Activated naive CD4-positive, alpha-beta T cell treated with anti-CD3 and anti-CD28 coated beads, Interleukin-2, amount 50 U/mL, for 72 hours (primary cell): ENCODE data around the gene ZNF300. TPM values are rescaled to one million over a fixed set of nuclear protein-coding genes. Genes with fewer than 3 reads are reported as not detected.
"Not testable (repeated sequence)": the region's sequence is repeated elsewhere in the genome, so short reads cannot be mapped to it uniquely, and the experiment has no call there.

Experiments used
- ATAC-seq, 2 donors: fragments of 150-1000 bp; cut with Tn5 transposase; 2 replicates each; pipeline ENCODE4 v1.10.0; 2021; ENCODE audit warnings: mild to moderate bottlenecking in 2 of 2, moderate library complexity in 2 of 2
- DNase-seq, 2 donors: peaks; one replicate each; pipeline ENCODE4 v3.0.0; 2021 to 2022; ENCODE audit warnings: low spot score in 2 of 2
- H3K27ac Mint-ChIP-seq, 2 donors: one replicate each; pipeline ENCODE4 v1.8.0; 2022; ENCODE audit warnings: mild to moderate bottlenecking in 2 of 2, mixed read lengths in 2 of 2
- H3K36me3 Mint-ChIP-seq, 2 donors: one replicate each; pipeline ENCODE4 v1.8.0; 2022; ENCODE audit warnings: mixed read lengths in 2 of 2
- H3K9me3 Mint-ChIP-seq, 2 donors: one replicate each; pipeline ENCODE4 v1.8.0; 2022; ENCODE audit warnings: mixed read lengths in 2 of 2
- total RNA-seq, 2 donors: library from RNA; stranded (reverse); gene quantifications; one replicate each; pipeline ENCODE4 v1.2.3, GENCODE V29; 2022

Gene ZNF300
- 1 to 10 TPM; 1.6 to 2.2 TPM for total RNA-seq

GRCh38 chr5:150904479-150905311 is at the start of gene ZNF300:
Gene ZNF300, minus strand, starts transcription at chr5:150904980. Its CDS starts 1,825 bp downstream, at chr5:150903155.
- peaks cover 47 to 62% of the 10 kb centered on the region in 2 donors for H3K36me3 Mint-ChIP-seq
- peak within 1 kb of the TSS; percentile 90 to 91 for H3K27ac Mint-ChIP-seq
- H3K9me3 Mint-ChIP-seq = peaks cover 37 to 61% of the 10 kb centered on the region in 2 donors
- DNase-seq = peak; percentile 55 to 61
- peak; percentile 93 to 94 for ATAC-seq

- no peak for DNase-seq
- peaks cover 40 to 64% of the 10 kb centered on the region in 2 donors for H3K9me3 Mint-ChIP-seq
Measured at GRCh38 chr5:150948539-150948938, 43.8 kb upstream of the ZNF300 start.

DNA sequence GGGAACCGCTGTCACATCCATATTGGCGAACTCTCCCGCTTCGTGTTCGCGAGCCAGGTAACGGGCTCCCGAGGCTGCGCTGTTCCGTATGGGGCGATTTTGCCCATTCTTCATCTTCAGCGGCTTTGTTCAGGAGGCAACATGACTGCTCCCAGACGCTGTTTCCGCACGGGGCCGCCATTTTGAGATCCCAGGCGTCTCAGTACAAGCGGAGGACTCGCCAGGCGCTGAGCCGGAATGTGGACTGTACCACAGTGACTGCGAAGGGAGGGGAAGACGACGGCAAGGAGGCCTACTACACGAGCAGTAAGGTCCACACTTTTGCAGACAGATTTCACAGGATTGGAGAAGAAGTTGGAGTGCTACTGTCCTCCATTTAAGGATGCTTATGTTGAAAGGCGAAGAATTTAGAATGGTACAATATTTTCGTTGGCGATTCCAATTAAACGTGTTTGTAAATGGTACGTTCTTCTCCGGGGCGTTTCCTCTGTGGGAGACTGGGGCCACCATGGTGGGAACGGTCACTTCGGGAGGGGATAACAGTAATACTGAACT is 41.6 kb upstream of the ZNF300 start:
- H3K27ac Mint-ChIP-seq = no peak overlapping the region
- peaks cover 45 to 63% of the 10 kb centered on the region in 2 donors for H3K9me3 Mint-ChIP-seq
- DNase-seq (no peak), ATAC-seq (no peak)
- peaks cover 53 to 64% of the 10 kb centered on the region in 2 donors for H3K36me3 Mint-ChIP-seq

More at GRCh38 chr5:150948539-150948938, 43.8 kb upstream of the ZNF300 start:
- no peak overlapping the region for H3K27ac Mint-ChIP-seq
- no peak for ATAC-seq
- peaks cover 48 to 79% of the 10 kb centered on the region in 2 donors for H3K36me3 Mint-ChIP-seq

GRCh38 chr5:150945947-150946346 is 41.2 kb upstream of the ZNF300 start:
- peaks cover 50 to 59% of the 10 kb centered on the region in 2 donors for H3K36me3 Mint-ChIP-seq
- H3K9me3 Mint-ChIP-seq = peaks cover 45 to 58% of the 10 kb centered on the region in 2 donors
- ATAC-seq = no peak
- no peak overlapping the region for H3K27ac Mint-ChIP-seq
- no peak for DNase-seq

- peaks cover 45 to 54% of the 10 kb centered on the region in 2 donors for H3K36me3 Mint-ChIP-seq
- ATAC-seq (no peak), DNase-seq (no peak)
- peaks cover 45 to 54% of the 10 kb centered on the region in 2 donors for H3K9me3 Mint-ChIP-seq
- H3K27ac Mint-ChIP-seq = no peak overlapping the region
Measured at GRCh38 chr5:150945486-150945885, 40.7 kb upstream of the ZNF300 start.

- Mint-ChIP-seq H3K36me3 (peaks cover 66 to 77% of the 10 kb centered on the region in 2 donors), H3K27ac (no peak overlapping the region), H3K9me3 (peaks cover 48 to 62% of the 10 kb centered on the region in 2 donors)
- ATAC-seq (no peak), DNase-seq (no peak)
Measured at GRCh38 chr5:150931368-150931965, 26.7 kb upstream of the ZNF300 start.

GRCh38 chr5:150918613-150919012 is 13.8 kb upstream of the ZNF300 start:
- peaks cover 30 to 42% of the 10 kb centered on the region in 2 donors for H3K9me3 Mint-ChIP-seq
- H3K27ac Mint-ChIP-seq = no peak overlapping the region

DNA sequence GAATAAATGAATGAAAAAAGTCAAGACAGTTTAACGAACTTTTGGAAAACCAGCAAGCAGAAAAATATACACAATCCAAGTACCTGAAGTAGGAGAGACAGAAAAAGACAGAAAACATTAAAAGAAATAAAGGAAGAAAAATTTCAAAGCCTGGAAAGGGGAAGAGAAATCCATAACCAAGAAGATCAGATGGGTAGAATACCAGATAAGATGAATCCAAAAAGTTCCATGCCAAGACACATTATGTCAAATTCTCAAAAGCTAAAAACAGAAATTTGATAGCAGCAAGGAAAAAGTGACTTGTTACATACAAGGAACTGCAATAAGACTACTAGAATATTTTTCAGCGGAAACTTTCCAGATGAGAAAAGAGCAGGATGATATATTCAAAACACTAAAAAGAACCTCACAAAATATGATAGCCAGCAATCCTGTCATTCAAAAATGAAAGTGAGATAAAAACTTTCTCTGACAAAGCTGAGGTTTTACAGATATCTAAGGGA is 7.6 kb upstream of the ZNF300 start:
- H3K36me3 Mint-ChIP-seq = peaks cover 25 to 35% of the 10 kb centered on the region in 2 donors
- peaks cover 36 to 44% of the 10 kb centered on the region in 2 donors for H3K9me3 Mint-ChIP-seq
- ATAC-seq (no peak), DNase-seq (no peak)
- no peak overlapping the region for H3K27ac Mint-ChIP-seq

More at GRCh38 chr5:150918613-150919012, 13.8 kb upstream of the ZNF300 start:
- no peak for ATAC-seq
- no peak for DNase-seq
- peaks cover 16 to 19% of the 10 kb centered on the region in 2 donors for H3K36me3 Mint-ChIP-seq

- Mint-ChIP-seq H3K27ac (peak overlapping the region in 1 of 2 donors; percentile 90), H3K9me3 (peaks cover 32 to 59% of the 10 kb centered on the region in 2 donors)
- no peak for DNase-seq
Measured at GRCh38 chr5:150905312-150905683, 518 bp upstream of the ZNF300 start.

GRCh38 chr5:150901446-150901845 is 3.3 kb downstream of the ZNF300 start:
- Mint-ChIP-seq H3K27ac (no peak overlapping the region), H3K9me3 (peaks cover 55 to 80% of the 10 kb centered on the region in 2 donors), H3K36me3 (peaks cover 71 to 83% of the 10 kb centered on the region in 2 donors)
- ATAC-seq (no peak), DNase-seq (no peak)

More at GRCh38 chr5:150905312-150905683, 518 bp upstream of the ZNF300 start:
- no peak for ATAC-seq
- H3K36me3 Mint-ChIP-seq = peaks cover 43 to 57% of the 10 kb centered on the region in 2 donors

DNA sequence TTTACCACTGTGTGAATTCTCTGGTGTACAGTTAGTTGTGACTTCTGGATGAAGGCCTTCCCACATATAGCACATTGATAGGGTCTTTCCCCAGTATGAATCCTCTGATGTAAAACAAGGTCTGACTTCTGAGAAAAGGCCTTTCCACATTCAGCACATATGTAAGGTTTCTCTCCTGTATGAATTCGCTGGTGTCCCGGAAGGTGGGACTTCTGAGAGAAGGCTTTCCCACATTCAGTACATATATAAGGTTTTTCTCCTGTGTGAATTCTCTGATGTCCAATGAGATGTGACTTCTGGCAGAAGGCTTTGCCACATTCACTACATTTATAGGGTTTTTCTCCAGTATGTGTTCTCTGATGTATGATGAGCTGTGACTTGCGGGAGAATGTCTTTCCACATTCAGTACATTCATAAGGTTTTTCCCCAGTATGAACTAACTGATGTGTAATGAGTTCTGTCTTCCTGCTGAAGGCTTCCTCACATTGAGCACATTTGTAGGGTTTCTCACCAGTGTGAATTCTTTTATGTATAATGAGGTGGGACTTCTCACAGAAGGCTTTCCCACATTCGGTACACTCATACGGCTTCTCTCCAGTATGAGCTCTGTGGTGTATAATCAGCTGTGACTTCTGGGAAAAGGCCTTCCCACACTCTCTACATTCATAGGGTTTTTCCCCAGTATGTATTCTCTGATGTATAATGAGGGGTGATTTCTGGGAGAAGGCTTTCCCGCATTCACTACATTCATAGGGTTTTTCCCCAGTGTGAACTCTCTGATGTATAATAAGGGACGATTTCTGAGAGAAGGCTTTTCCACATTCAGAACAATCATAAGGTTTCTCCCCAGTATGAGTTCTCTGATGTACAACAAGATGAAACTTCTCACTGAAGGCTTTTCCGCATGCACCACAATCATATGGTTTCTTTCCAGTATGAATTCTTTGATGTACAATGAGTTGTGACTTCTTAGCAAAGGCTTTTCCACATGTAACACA is 9.1 kb downstream of the ZNF300 start:
- ATAC-seq (peak in 1 of 2 donors; percentile 39), DNase-seq (no peak)
- peaks cover 65 to 74% of the 10 kb centered on the region in 2 donors for H3K9me3 Mint-ChIP-seq
- no peak overlapping the region for H3K27ac Mint-ChIP-seq
- peaks cover 77% of the 10 kb centered on the region in 2 donors for H3K36me3 Mint-ChIP-seq

GRCh38 chr5:150879358-150879757 is 25.4 kb downstream of the ZNF300 start:
- ATAC-seq (no peak), DNase-seq (no peak)
- Mint-ChIP-seq H3K9me3 (peaks cover 11 to 13% of the 10 kb centered on the region in 2 donors), H3K36me3 (peaks cover 16 to 25% of the 10 kb centered on the region in 2 donors), H3K27ac (no peak overlapping the region)

- H3K36me3 Mint-ChIP-seq = peaks cover 17 to 23% of the 10 kb centered on the region in 2 donors
- no peak overlapping the region for H3K27ac Mint-ChIP-seq
- DNase-seq (no peak), ATAC-seq (no peak)
- peaks cover 0 to 29% of the 10 kb centered on the region in 2 donors for H3K9me3 Mint-ChIP-seq
Measured at GRCh38 chr5:150862070-150862469, 42.7 kb downstream of the ZNF300 start.

GRCh38 chr5:150860246-150860821 is 44.4 kb downstream of the ZNF300 start:
- ATAC-seq (no peak), DNase-seq (no peak)

GRCh38 chr5:150856700-150857099 is 48.1 kb downstream of the ZNF300 start:
- not testable (repeated sequence) for H3K27ac Mint-ChIP-seq, ATAC-seq, DNase-seq
- H3K9me3 Mint-ChIP-seq = peaks cover 0 to 19% of the 10 kb centered on the region in 2 donors
- peaks cover 11 to 16% of the 10 kb centered on the region in 2 donors for H3K36me3 Mint-ChIP-seq

More at GRCh38 chr5:150860246-150860821, 44.4 kb downstream of the ZNF300 start:
- Mint-ChIP-seq H3K36me3 (peaks cover 17 to 23% of the 10 kb centered on the region in 2 donors), H3K9me3 (peaks cover 0 to 25% of the 10 kb centered on the region in 2 donors), H3K27ac (no peak overlapping the region)
